ENCODE measurements around the gene CARD9. TPM values are rescaled to one million over a fixed set of nuclear protein-coding genes. Genes with fewer than 3 reads are reported as not detected.
"Not testable (repeated sequence)": the region's sequence is repeated elsewhere in the genome, so short reads cannot be mapped to it uniquely, and the experiment has no call there.

Gene CARD9
- total RNA-seq, 4 donors from 2014 or later: 0.57 to 1.1 (median 1.0) TPM

DNA sequence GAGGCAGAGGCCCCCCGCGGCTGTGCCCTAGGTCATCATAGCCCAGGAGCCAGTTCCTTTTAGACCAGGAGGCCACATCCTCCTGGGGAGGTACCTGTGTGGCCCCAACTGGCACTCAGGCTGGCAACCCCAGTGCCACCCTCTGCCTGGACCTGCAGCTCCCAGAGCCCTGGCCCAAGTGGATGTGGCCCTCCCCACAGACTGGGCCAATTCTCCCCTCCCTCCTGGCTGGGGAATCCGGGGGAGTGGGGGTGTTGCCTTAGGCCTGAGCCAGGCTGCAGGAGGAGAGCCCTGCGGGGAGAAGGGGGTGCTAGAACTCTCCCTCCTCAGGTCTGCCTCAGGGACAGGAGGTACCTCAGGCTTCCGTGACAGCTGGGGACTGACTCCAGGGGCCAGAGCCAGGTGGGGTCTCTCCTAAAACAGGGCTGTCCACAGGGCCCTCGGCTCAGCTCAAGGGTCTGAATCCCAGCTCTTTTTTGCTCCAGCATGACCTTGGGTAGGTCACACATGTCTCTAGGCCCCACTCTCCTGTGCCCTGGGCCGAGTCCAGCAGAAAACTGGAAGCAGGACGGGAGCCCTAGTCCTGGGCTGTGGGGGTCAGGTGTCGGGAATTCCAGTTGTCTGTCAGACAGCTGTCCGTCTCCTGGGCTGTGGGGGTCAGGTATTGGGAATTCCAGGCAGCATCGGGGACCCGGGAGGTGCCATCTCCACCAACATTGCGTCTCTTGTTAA, 19.5 kb downstream of the CARD9 start:
- Histone ChIP-seq H3K4me1 (peaks cover 0 to 23% (median 3%) of the 10 kb centered on the region in 3 donors), H3K4me3 (no peak overlapping the region), H3K27ac (peak overlapping the region in 2 of 4 donors; percentile 9 to 28), H3K9me3 (no peaks in the 10 kb centered on the region), H3K27me3 (no peaks in the 10 kb centered on the region), H3K36me3 (peaks cover 0 to 34% (median 0%) of the 10 kb centered on the region in 3 donors)
- TF ChIP-seq, protein P1, sequence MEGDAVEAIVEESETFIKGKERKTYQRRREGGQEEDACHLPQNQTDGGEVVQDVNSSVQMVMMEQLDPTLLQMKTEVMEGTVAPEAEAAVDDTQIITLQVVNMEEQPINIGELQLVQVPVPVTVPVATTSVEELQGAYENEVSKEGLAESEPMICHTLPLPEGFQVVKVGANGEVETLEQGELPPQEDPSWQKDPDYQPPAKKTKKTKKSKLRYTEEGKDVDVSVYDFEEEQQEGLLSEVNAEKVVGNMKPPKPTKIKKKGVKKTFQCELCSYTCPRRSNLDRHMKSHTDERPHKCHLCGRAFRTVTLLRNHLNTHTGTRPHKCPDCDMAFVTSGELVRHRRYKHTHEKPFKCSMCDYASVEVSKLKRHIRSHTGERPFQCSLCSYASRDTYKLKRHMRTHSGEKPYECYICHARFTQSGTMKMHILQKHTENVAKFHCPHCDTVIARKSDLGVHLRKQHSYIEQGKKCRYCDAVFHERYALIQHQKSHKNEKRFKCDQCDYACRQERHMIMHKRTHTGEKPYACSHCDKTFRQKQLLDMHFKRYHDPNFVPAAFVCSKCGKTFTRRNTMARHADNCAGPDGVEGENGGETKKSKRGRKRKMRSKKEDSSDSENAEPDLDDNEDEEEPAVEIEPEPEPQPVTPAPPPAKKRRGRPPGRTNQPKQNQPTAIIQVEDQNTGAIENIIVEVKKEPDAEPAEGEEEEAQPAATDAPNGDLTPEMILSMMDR (IDR thresholded peaks at IDR 0.05): no peak
- no peak for TF ChIP-seq POLR2A (IDR thresholded peaks at IDR 0.05)
- intact Hi-C loops (cut with DNase I): no loop called here
- no CpG with 5 or more reads among the region's 13 CpGs for WGBS, 2 donors
- DNase-seq: no peak

DNA sequence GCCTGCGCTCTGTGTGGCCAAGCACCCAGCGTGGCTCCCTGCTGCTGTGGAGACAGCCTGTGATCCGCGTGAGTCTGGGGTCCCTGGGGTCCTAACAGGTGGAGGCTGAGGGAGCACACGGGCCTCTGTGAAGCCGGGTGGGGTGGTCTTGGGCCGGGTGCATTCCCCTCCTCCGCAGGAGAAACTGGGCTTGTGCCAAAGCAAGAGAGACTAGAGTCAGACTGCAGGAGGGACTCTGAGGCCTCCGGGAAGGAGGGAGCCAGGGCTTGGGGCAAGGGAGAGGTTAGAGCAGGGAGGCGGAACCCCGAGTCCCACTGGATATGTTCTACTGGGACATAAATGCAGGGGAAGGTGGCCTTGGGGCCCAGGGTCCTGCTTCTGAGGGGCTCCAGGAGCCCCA, 20.4 kb downstream of the CARD9 start:
- Histone ChIP-seq H3K27ac (no peak overlapping the region), H3K4me3 (no peak overlapping the region), H3K27me3 (no peaks in the 10 kb centered on the region), H3K36me3 (peaks cover 0 to 33% (median 0%) of the 10 kb centered on the region in 3 donors), H3K9me3 (no peaks in the 10 kb centered on the region), H3K4me1 (peaks cover 0 to 23% (median 3%) of the 10 kb centered on the region in 3 donors)
- intact Hi-C loops (cut with DNase I): no loop called here
- TF ChIP-seq, protein P1 (IDR thresholded peaks at IDR 0.05): no peak
- no peak for TF ChIP-seq POLR2A (IDR thresholded peaks at IDR 0.05)
- WGBS, 2 donors: 62% methylated on average over 4 of the region's 11 CpGs; no CpG with 5 or more reads in 1 of the 2 donors
- DNase-seq: no peak

DNA sequence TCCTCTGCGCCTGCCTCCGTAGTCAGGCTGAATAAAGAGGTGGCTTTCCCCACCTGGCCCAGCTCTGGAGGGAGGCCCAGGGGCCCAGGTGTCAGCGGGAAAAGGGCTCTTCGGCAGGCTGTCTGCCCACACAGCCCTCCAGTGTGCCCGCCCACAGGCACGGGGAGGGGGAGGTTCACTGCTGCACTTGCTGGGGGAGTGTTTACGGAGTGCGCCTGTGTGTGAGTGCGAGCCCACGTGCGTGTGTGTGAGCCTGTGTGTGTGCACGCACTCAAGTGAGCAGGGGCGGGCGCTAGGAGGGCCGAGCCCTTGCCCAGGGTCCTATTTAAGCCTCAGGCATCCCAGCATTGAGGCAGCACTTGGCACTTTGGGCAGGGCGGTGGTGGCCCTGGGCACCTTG, 20.8 kb downstream of the CARD9 start:
- H3K9me3 ChIP-seq: no peaks in the 10 kb centered on the region
- TF ChIP-seq, protein P1 (IDR thresholded peaks at IDR 0.05): no peak
- TF ChIP-seq POLR2A (IDR thresholded peaks at IDR 0.05): no peak
- DNase-seq: no peak
- peaks cover 0 to 23% (median 3%) of the 10 kb centered on the region in 3 donors for H3K4me1 ChIP-seq
- intact Hi-C loops (cut with DNase I): no loop called here
- WGBS, 2 donors: 60 to 80% methylated on average over 1 to 2 of the region's 16 CpGs
- no peak overlapping the region for H3K27ac ChIP-seq
- H3K4me3 ChIP-seq: peak overlapping the region in 2 of 4 donors; percentile 17 to 35
- H3K27me3 ChIP-seq: no peaks in the 10 kb centered on the region
- peaks cover 0 to 31% (median 0%) of the 10 kb centered on the region in 3 donors for H3K36me3 ChIP-seq

DNA sequence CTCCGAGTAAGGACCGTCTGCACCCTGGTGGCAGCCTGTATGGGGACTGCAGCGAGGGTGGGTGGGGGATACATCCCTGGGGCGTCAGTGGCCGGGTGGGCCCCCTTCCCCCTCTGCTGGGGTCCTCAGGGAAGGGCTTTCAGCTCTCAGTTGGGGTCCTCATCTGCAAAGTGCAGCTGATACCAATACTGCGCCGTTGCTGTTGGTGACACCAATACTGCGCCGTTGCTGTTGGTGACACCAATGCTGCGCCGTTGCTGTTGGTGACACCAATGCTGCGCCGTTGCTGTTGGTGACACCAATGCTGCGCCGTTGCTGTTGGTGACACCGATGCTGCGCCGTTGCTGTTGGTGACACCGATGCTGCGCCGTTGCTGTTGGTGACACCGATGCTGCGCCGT, 21.6 kb downstream of the CARD9 start:
- Histone ChIP-seq H3K36me3 (peaks cover 0 to 23% (median 0%) of the 10 kb centered on the region in 3 donors), H3K4me3 (peak overlapping the region in 2 of 4 donors; percentile 18 to 34), H3K4me1 (peaks cover 0 to 23% (median 3%) of the 10 kb centered on the region in 3 donors)
- DNase-seq; H3K27me3 ChIP-seq; intact Hi-C loops (cut with DNase I); H3K27ac ChIP-seq; H3K9me3 ChIP-seq: not testable (repeated sequence)
- 91% methylated on average over 10 of the region's 24 CpGs; no CpG with 5 or more reads in 1 of the 2 donors for WGBS, 2 donors

DNA sequence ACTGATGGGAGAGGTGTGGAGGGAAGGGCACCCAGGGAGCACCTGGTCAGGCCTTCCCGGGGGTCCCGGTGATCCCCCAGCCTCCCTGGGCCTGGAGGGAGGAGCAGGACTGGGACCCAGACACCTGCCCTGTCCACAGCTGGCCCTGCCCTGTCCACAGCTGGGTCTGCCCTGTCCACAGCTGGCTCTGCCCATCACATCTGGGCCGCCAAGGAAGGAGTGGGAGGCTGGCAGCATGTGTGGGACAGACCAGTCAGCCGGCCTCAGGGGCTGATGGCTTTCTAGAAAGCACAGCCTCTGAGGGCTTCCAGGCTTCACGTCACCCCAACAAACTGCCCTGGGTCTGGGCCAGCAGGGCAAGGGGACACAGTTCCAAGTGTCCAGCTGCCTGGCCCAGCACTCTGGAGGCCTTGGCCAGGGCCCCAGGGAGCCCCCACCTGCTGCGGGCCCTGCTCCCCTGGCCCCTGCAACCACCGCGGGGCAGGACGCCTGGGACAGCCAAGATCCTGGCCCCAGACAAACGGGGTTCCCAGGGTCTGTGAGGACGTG, 22.1 kb downstream of the CARD9 start:
- no peaks in the 10 kb centered on the region for H3K9me3 ChIP-seq
- H3K36me3 ChIP-seq: peaks cover 0 to 19% (median 0%) of the 10 kb centered on the region in 3 donors
- H3K4me1 ChIP-seq: peaks cover under 1 to 28% (median 3%) of the 10 kb centered on the region in 3 donors
- H3K27ac ChIP-seq: no peak overlapping the region
- DNase-seq: no peak
- intact Hi-C loops (cut with DNase I): no loop called here
- TF ChIP-seq POLR2A (IDR thresholded peaks at IDR 0.05): no peak
- TF ChIP-seq, protein P1 (IDR thresholded peaks at IDR 0.05): no peak
- H3K27me3 ChIP-seq: peaks cover 0 to 2% (median 0%) of the 10 kb centered on the region in 4 donors
- 100% methylated on average over 2 of the region's 11 CpGs; no CpG with 5 or more reads in 1 of the 2 donors for WGBS, 2 donors
- peak overlapping the region in 2 of 4 donors; percentile 18 to 34 for H3K4me3 ChIP-seq

All from esophagus squamous epithelium (tissue), 5 donors.